Measurements from ENCODE around the gene ERBIN.

- TF ChIP-seq EZH2 (IDR thresholded peaks at IDR 0.05; ENCODE audit: low read length, unreplicated experiment) (no peak), CTCF (conservative IDR thresholded peaks at IDR 0.05; ENCODE audit: low read depth, low read length) (no peak)
Measured at GRCh38 chr5:66010476-66010875, 84.1 kb downstream of the ERBIN start.

All from PC-3 (cell line).